ENCODE results near the gene LIPH.

- TF ChIP-seq, protein P1, sequence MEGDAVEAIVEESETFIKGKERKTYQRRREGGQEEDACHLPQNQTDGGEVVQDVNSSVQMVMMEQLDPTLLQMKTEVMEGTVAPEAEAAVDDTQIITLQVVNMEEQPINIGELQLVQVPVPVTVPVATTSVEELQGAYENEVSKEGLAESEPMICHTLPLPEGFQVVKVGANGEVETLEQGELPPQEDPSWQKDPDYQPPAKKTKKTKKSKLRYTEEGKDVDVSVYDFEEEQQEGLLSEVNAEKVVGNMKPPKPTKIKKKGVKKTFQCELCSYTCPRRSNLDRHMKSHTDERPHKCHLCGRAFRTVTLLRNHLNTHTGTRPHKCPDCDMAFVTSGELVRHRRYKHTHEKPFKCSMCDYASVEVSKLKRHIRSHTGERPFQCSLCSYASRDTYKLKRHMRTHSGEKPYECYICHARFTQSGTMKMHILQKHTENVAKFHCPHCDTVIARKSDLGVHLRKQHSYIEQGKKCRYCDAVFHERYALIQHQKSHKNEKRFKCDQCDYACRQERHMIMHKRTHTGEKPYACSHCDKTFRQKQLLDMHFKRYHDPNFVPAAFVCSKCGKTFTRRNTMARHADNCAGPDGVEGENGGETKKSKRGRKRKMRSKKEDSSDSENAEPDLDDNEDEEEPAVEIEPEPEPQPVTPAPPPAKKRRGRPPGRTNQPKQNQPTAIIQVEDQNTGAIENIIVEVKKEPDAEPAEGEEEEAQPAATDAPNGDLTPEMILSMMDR (IDR thresholded peaks at IDR 0.05) = no peak
- TF ChIP-seq EZH2 (IDR thresholded peaks at IDR 0.05) = no peak
Measured at GRCh38 chr3:185572183-185572582, 19.8 kb upstream of the LIPH start.
